ENCODE measurements around the gene VN1R5.

Gene VN1R5

DNA sequence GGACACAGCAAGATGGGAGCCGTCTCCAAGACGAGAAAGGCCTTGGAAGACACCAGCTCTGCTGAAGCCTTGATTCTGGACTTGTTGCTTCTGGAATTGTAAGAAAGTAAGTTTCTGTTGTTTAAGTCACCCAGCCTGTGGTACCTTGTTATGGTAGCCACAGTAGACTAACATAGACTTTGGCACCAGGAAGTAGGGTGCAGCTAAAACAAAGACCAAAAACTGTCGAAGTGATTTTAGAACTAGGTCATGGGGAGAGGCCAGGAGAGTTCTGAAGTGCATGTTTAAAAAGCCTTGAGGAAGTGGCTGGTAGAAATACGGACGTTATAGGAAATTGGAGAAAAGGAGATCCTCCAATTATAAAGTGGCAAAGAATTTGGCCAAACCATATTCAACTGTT is 47.3 kb downstream of the VN1R5 start:
- DNase-seq: no peak

DNA sequence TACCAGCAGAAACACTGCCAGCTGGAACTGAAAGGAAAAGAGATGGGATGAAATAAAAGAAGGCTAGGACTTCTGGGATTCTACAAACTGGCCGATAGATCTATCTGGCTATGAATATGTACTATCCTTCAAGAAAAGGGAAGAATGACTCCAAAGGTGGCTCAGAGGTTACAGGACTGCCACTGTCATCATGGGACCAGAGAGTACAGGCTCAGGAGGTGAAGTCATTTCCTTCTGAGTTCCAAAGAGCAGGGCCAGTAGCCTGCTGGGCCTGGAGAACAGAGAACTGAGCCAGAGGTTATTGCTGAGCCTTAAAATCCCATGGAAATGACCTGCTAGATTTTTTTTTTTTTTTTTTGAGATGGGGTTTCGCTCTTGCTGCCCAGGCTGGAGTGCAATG is 48.2 kb downstream of the VN1R5 start:
- no peak for DNase-seq

All from DMS79 (cell line).